Neuronal stem cell (in vitro differentiated cells): ENCODE data around the gene ADARB1.

ENCODE experiments used
- DNase-seq: peaks from one replicate; pipeline ENCODE4 v3.0.0-alpha.2; 2013; ENCODE audit warnings: low spot score
- H2AFZ ChIP-seq: one replicate; pipeline ENCODE4 v1.6.1; 2013; ENCODE audit warnings: mild to moderate bottlenecking, low read length, inconsistent platforms
- H2AK5ac ChIP-seq: 2 replicates; pipeline ENCODE4 v1.6.1; 2013; ENCODE audit warnings: low read depth, mild to moderate bottlenecking, inconsistent platforms, low read length, moderate library complexity, mixed read lengths
- H2BK120ac ChIP-seq: 2 replicates; pipeline ENCODE4 v1.6.1; 2013; ENCODE audit warnings: low read depth, mild to moderate bottlenecking, inconsistent platforms, low read length, moderate library complexity, mixed read lengths
- H2BK12ac ChIP-seq: one replicate; pipeline ENCODE4 v1.6.1; 2013; ENCODE audit warnings: low read length, inconsistent platforms
- H2BK15ac ChIP-seq: 2 replicates; pipeline ENCODE4 v1.6.1; 2013; ENCODE audit warnings: mild to moderate bottlenecking, low read length, inconsistent platforms, mixed read lengths
- H2BK5ac ChIP-seq: one replicate; pipeline ENCODE4 v1.6.1; 2013; ENCODE audit warnings: inconsistent platforms, mild to moderate bottlenecking, low read length, moderate library complexity
- H3K14ac ChIP-seq: one replicate; pipeline ENCODE4 v1.6.1; 2013; ENCODE audit warnings: low read length, inconsistent platforms
- H3K18ac ChIP-seq: 2 replicates; pipeline ENCODE4 v1.6.1; 2013; ENCODE audit warnings: low read length, inconsistent platforms
- H3K23ac ChIP-seq: 2 replicates; pipeline ENCODE4 v1.6.1; 2013; ENCODE audit warnings: low read depth, mild to moderate bottlenecking, mixed read lengths, low read length, inconsistent platforms; ENCODE audit not compliant: poor library complexity
- H3K27ac ChIP-seq: replicated peaks from 3 replicates; pipeline ENCODE4 v1.5.1; 2013; ENCODE audit warnings: low read length, inconsistent platforms
- H3K27me3 ChIP-seq, 3 experiments: 2 replicates each; pipeline ENCODE4 v1.6.1; 2013; ENCODE audit warnings: low read length in 3 of 3, mild to moderate bottlenecking in 2 of 3, inconsistent platforms in 1 of 3, low read depth in 1 of 3, mixed read lengths in 1 of 3, moderate library complexity in 1 of 3; ENCODE audit not compliant: control insufficient read depth in 3 of 3, insufficient read depth in 3 of 3
- H3K36me3 ChIP-seq, 2 donors: replicated peaks in 1 of 2; 2 replicates each; pipeline ENCODE4 v1.6.1; 2013; ENCODE audit warnings: low read length in 2 of 2; ENCODE audit not compliant: control insufficient read depth in 2 of 2, insufficient read depth in 2 of 2
- H3K4ac ChIP-seq: 2 replicates; pipeline ENCODE4 v1.6.1; 2013; ENCODE audit warnings: inconsistent platforms, mild to moderate bottlenecking, low read length, moderate library complexity
- H3K4me1 ChIP-seq, 2 donors: 1 replicate in 1 of 2; 2 replicates in 1 of 2; pipeline ENCODE4 v1.6.1; 2013; ENCODE audit warnings: low read length in 2 of 2, low read depth in 1 of 2; ENCODE audit not compliant: control insufficient read depth in 2 of 2, insufficient read depth in 1 of 2
- H3K4me2 ChIP-seq: one replicate; pipeline ENCODE4 v1.6.1; 2013; ENCODE audit warnings: mild to moderate bottlenecking, low read length, inconsistent platforms; ENCODE audit not compliant: insufficient read depth, poor library complexity, severe bottlenecking
- H3K4me3 ChIP-seq, 2 donors: 2 replicates each; pipeline ENCODE4 v1.5.1; 2013; ENCODE audit warnings: low read length in 2 of 2, mild to moderate bottlenecking in 2 of 2, inconsistent platforms in 1 of 2, moderate library complexity in 1 of 2
- H3K79me1 ChIP-seq: one replicate; pipeline ENCODE4 v1.6.1; 2013; ENCODE audit warnings: low read depth, mild to moderate bottlenecking, inconsistent platforms, low read length, moderate library complexity
- H3K9ac ChIP-seq: one replicate; pipeline ENCODE4 v1.6.1; 2013; ENCODE audit warnings: mild to moderate bottlenecking, low read depth, low read length, inconsistent platforms; ENCODE audit not compliant: poor library complexity
- H3K9me3 ChIP-seq, 2 donors: replicated peaks in 1 of 2; 2 replicates each; pipeline versions ENCODE3 to v1.6.1; 2013; ENCODE audit warnings: low read length in 2 of 2, mild to moderate bottlenecking in 2 of 2, inconsistent platforms in 1 of 2, low read depth in 1 of 2, mixed read lengths in 1 of 2, moderate library complexity in 1 of 2; ENCODE audit not compliant: control insufficient read depth in 2 of 2, insufficient read depth in 1 of 2
- H4K8ac ChIP-seq: one replicate; pipeline ENCODE4 v1.6.1; 2013; ENCODE audit warnings: low read depth, mild to moderate bottlenecking, inconsistent platforms, low read length, moderate library complexity
- H4K91ac ChIP-seq: one replicate; pipeline ENCODE4 v1.6.1; 2013; ENCODE audit warnings: low read length, low read depth, mild to moderate bottlenecking, inconsistent platforms; ENCODE audit not compliant: poor library complexity
- WGBS, 2 donors: extraction: QIAGEN DNeasy Blood & Tissue Kit; methylation state at CpG; one replicate each; pipeline ENCODE4 v1.1.7; 2013; ENCODE audit warnings: missing lambda C conversion rate in 2 of 2, mixed read lengths in 1 of 2; ENCODE audit not compliant: insufficient read length in 2 of 2, insufficient replicate concordance in 1 of 2; ENCODE audit errors: extremely low coverage in 2 of 2; 5-methylcytosine and 5-hydroxymethylcytosine counted together

ADARB1 gene

GRCh38 chr21:45162809-45163208 lies 88.4 kb downstream of the ADARB1 start:
- no peak for DNase-seq
- Histone ChIP-seq H4K8ac (no peak overlapping the region), H2BK5ac (no peak overlapping the region), H2BK15ac (no peak overlapping the region), H3K14ac (no peak overlapping the region), H3K4ac (no peak overlapping the region), H4K91ac (no peak overlapping the region), H3K9me3 (no peaks in the 10 kb centered on the region), H3K18ac (no peak overlapping the region), H3K4me3 (no peak overlapping the region), H3K23ac (peak overlapping the region; percentile 18), H3K4me2 (no peak overlapping the region), H2AFZ (no peak overlapping the region), H3K27me3 (no peaks in the 10 kb centered on the region), H3K36me3 (no peaks in the 10 kb centered on the region), H3K79me1 (no peaks in the 10 kb centered on the region), H2AK5ac (no peak overlapping the region), H2BK120ac (no peak overlapping the region), H3K27ac (no peak overlapping the region), H2BK12ac (no peak overlapping the region), H3K4me1 (peaks cover 8 to 16% of the 10 kb centered on the region in 2 donors), H3K9ac (no peak overlapping the region)
- no CpG with 5 or more reads among the region's 5 CpGs for WGBS, 2 donors

- no peak overlapping the region for H2BK5ac ChIP-seq
- no peak overlapping the region for H3K14ac ChIP-seq
- H3K79me1 ChIP-seq: no peaks in the 10 kb centered on the region
- peak overlapping the region; percentile 45 for H3K18ac ChIP-seq
- no peak for DNase-seq
- peaks cover 4 to 12% of the 10 kb centered on the region in 2 donors for H3K4me1 ChIP-seq
- no peaks in the 10 kb centered on the region for H3K36me3 ChIP-seq
- no peaks in the 10 kb centered on the region for H3K27me3 ChIP-seq
- no peak overlapping the region for H3K4me2 ChIP-seq
- no peak overlapping the region for H2BK12ac ChIP-seq
- H2BK15ac ChIP-seq: no peak overlapping the region
- H3K4ac ChIP-seq: no peak overlapping the region
- H3K9ac ChIP-seq: no peak overlapping the region
- no CpG with 5 or more reads among the region's 12 CpGs for WGBS, 2 donors
- no peak overlapping the region for H3K27ac ChIP-seq
- no peak overlapping the region for H2BK120ac ChIP-seq
- no peak overlapping the region for H3K23ac ChIP-seq
- no peak overlapping the region for H2AFZ ChIP-seq
- no peak overlapping the region for H3K4me3 ChIP-seq
- H4K91ac ChIP-seq: no peak overlapping the region
- no peaks in the 10 kb centered on the region for H3K9me3 ChIP-seq
- H4K8ac ChIP-seq: no peak overlapping the region
- no peak overlapping the region for H2AK5ac ChIP-seq
Observed at GRCh38 chr21:45163413-45164123, 89.2 kb downstream of the ADARB1 start.

- H2BK120ac ChIP-seq: no peak overlapping the region
- no peak for DNase-seq
- H3K27ac ChIP-seq: no peak overlapping the region
- no peak overlapping the region for H2BK15ac ChIP-seq
- no peaks in the 10 kb centered on the region for H3K36me3 ChIP-seq
- no peaks in the 10 kb centered on the region for H3K27me3 ChIP-seq
- WGBS, 2 donors: no CpG with 5 or more reads among the region's 12 CpGs
- no peak overlapping the region for H2BK5ac ChIP-seq
- no peaks in the 10 kb centered on the region for H3K9me3 ChIP-seq
- H4K8ac ChIP-seq: no peak overlapping the region
- H4K91ac ChIP-seq: no peak overlapping the region
- no peak overlapping the region for H3K18ac ChIP-seq
- H3K4me3 ChIP-seq: no peak overlapping the region
- peaks cover 5 to 15% of the 10 kb centered on the region in 2 donors for H3K4me1 ChIP-seq
- H2AK5ac ChIP-seq: no peak overlapping the region
- H2AFZ ChIP-seq: no peak overlapping the region
- no peak overlapping the region for H3K9ac ChIP-seq
- no peaks in the 10 kb centered on the region for H3K79me1 ChIP-seq
- H3K14ac ChIP-seq: no peak overlapping the region
- no peak overlapping the region for H3K4me2 ChIP-seq
- no peak overlapping the region for H2BK12ac ChIP-seq
- no peak overlapping the region for H3K4ac ChIP-seq
- no peak overlapping the region for H3K23ac ChIP-seq
Observed at GRCh38 chr21:45164124-45164511, 89.7 kb downstream of the ADARB1 start.

- Histone ChIP-seq H3K14ac (no peak overlapping the region), H3K4me1 (peaks cover 13 to 20% of the 10 kb centered on the region in 2 donors), H3K27ac (no peak overlapping the region), H4K8ac (no peak overlapping the region), H2AFZ (no peak overlapping the region), H2BK12ac (no peak overlapping the region), H3K9ac (no peak overlapping the region), H3K27me3 (no peaks in the 10 kb centered on the region), H2BK120ac (no peak overlapping the region), H3K4ac (no peak overlapping the region), H2AK5ac (peak overlapping the region; percentile 58), H3K4me3 (no peak overlapping the region), H2BK15ac (no peak overlapping the region), H2BK5ac (no peak overlapping the region), H3K36me3 (no peaks in the 10 kb centered on the region), H3K79me1 (no peaks in the 10 kb centered on the region), H3K4me2 (no peak overlapping the region), H3K23ac (peak overlapping the region; percentile 52), H3K9me3 (no peaks in the 10 kb centered on the region), H4K91ac (no peak overlapping the region), H3K18ac (no peak overlapping the region)
- no peak for DNase-seq
- no CpG with 5 or more reads among the region's 6 CpGs for WGBS, 2 donors
Observed at GRCh38 chr21:45164838-45165237, 90.5 kb downstream of the ADARB1 start.
